Lower leg skin (tissue), 3 donors: ENCODE results near the gene MAPKAPK3.

Experiments used
- POLR2A ChIP-seq, 2 donors: fragments of 450-650 bp; IDR thresholded peaks; one replicate each; pipeline ENCODE4 v1.6.1; 2016 to 2017; ENCODE audit warnings: antibody characterized with exemption in 2 of 2, mild to moderate bottlenecking in 1 of 2, moderate library complexity in 1 of 2
- TF ChIP-seq, protein P1 (sequence below), 3 donors: fragments of 450-650 bp; IDR thresholded peaks; one replicate each; pipeline ENCODE4 v1.5.1; 2016; ENCODE audit warnings: antibody characterized with exemption in 3 of 3, mild to moderate bottlenecking in 3 of 3, moderate library complexity in 2 of 3

DNA sequence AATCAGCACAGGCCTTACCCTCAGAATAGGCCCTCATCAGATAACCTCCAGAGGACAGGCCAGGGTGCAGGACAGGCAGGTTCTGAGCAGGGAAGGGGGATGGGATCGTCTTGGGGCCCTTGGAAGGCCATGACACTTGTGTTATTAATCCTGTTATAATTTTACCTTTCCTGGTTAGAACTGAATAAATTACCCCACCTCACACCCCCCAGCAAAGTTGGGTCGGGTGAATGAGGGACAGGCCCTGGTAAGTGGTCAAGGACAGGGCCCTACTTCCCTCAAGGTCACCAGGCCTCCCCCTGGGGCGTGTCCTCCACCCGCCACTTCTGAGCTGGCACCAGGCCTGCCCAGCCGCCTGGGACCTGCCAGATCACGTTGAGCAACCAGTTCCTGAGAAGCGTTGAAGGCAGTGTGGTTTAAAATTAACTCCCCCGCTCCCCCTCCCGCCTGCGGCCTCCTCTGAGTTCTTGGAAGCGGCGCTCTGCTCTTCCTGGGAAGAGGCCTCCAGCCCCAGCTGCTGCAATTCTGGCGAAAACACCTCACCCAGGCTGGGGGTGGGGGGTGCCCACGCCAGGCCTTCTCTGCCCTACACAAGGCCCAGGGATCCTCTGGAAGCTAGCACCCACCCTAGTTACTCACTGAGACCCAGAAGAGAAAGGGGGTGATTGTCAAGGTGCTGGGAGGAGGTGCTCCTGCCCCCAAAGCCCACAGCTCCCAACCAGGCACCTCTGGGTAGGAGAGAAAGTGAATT lies 15.9 kb upstream of the MAPKAPK3 start:
- TF ChIP-seq, protein P1, sequence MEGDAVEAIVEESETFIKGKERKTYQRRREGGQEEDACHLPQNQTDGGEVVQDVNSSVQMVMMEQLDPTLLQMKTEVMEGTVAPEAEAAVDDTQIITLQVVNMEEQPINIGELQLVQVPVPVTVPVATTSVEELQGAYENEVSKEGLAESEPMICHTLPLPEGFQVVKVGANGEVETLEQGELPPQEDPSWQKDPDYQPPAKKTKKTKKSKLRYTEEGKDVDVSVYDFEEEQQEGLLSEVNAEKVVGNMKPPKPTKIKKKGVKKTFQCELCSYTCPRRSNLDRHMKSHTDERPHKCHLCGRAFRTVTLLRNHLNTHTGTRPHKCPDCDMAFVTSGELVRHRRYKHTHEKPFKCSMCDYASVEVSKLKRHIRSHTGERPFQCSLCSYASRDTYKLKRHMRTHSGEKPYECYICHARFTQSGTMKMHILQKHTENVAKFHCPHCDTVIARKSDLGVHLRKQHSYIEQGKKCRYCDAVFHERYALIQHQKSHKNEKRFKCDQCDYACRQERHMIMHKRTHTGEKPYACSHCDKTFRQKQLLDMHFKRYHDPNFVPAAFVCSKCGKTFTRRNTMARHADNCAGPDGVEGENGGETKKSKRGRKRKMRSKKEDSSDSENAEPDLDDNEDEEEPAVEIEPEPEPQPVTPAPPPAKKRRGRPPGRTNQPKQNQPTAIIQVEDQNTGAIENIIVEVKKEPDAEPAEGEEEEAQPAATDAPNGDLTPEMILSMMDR (IDR thresholded peaks at IDR 0.05), result no peak
- TF ChIP-seq POLR2A (IDR thresholded peaks at IDR 0.05), result no peak
